ENCODE results near the gene L1TD1.
"Not testable (repeated sequence)": the region's sequence is repeated elsewhere in the genome, so short reads cannot be mapped to it uniquely, and the experiment has no call there.

The L1TD1 gene

GRCh38 chr1:62208087-62208486 lies 13.4 kb downstream of the L1TD1 start:
- DNase-seq: no peak

DNA sequence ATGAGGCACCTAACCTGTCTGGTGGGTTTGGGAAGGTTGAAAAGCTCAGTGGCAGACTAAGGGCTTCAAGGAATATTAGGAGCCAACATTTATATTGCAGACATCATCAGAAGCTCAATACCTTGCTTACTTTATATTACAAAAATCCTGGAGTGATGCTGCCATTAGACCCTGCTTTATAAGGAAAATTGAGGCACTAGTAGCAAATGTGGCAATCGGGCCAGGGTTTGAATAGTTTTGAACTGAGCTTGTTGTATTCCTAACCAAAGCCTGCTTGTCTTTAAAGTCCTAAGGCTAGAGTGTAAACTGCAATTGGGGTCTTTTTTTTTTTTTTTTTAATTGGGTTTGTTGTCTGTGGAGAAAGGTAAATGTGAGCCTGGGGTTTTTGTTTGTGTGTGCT lies 14.3 kb downstream of the L1TD1 start:
- no peak for DNase-seq

DNA sequence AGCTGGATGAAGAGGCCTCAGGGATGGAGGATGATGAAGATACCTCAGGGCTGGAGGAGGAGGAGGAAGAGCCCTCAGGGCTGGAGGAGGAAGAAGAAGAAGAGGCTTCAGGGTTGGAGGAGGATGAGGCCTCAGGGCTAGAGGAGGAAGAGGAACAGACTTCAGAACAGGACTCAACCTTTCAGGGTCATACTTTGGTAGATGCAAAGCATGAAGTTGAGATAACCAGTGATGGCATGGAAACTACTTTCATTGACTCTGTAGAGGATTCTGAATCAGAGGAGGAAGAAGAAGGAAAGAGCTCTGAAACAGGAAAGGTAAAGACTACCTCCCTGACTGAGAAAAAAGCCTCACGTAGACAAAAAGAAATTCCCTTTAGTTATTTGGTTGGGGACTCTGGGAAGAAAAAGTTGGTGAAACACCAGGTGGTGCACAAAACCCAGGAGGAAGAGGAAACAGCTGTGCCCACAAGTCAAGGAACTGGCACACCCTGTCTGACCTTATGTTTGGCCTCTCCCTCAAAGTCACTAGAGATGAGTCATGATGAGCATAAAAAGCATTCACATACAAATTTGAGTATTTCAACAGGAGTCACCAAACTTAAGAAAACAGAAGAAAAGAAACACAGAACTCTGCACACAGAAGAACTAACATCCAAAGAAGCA lies 15.4 kb downstream of the L1TD1 start:
- no peak for DNase-seq

- DNase-seq: no peak
Observed at GRCh38 chr1:62210960-62211359, 16.3 kb downstream of the L1TD1 start.

GRCh38 chr1:62212411-62212810 lies 17.8 kb downstream of the L1TD1 start:
- no peak for DNase-seq

GRCh38 chr1:62213075-62213914 lies 18.6 kb downstream of the L1TD1 start:
- no peak for DNase-seq

DNA sequence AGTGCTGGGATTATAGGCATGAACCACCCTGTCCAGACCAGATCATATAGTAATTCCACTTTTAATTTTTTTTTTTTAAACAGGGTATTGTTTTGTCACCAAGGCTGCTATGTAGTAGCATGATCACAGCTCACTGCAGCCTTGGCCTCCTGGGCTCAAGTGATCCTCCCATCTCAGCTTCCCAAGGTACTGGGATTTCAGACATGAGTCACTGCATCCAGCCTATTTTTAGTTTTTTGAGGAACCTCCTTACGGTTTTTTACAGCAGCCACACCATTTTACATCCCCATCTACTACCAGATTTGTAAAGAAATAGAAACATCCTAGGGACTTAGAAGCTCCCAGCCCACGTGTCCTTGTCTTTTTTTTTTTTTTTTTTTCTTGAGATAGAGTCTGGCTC lies 24.0 kb downstream of the L1TD1 start:
- DNase-seq: no peak

DNA sequence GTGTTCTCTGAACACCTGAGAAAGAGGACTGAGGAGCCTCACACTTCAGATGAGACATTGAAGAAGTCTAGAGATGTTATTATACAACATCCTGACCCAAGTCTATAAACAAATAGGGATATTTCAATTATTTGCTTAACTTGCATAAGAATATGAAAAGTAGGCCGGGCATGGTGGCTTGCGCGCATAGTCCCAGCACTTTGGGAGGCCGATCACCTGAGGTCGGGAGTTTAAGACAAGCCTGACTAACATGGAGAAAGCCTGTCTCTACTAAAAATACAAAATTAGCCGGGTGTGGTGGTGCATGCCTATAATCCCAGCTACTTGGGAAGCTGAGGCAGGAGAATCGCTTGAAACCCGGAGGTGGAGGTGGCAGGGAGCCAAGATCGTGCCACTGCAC lies 25.8 kb downstream of the L1TD1 start:
- DNase-seq: not testable (repeated sequence)

- DNase-seq: no peak
Observed at GRCh38 chr1:62221171-62221570, 26.5 kb downstream of the L1TD1 start.

- no peak for DNase-seq
Observed at GRCh38 chr1:62222321-62222720, 27.7 kb downstream of the L1TD1 start.

GRCh38 chr1:62224182-62224581 lies 29.5 kb downstream of the L1TD1 start:
- no peak for DNase-seq

- DNase-seq: no peak
Observed at GRCh38 chr1:62227496-62227895, 32.8 kb downstream of the L1TD1 start.

GRCh38 chr1:62228136-62228882 lies 33.7 kb downstream of the L1TD1 start:
- no peak for DNase-seq

- DNase-seq: no peak
Observed at GRCh38 chr1:62228883-62229187, 34.2 kb downstream of the L1TD1 start.

DNA sequence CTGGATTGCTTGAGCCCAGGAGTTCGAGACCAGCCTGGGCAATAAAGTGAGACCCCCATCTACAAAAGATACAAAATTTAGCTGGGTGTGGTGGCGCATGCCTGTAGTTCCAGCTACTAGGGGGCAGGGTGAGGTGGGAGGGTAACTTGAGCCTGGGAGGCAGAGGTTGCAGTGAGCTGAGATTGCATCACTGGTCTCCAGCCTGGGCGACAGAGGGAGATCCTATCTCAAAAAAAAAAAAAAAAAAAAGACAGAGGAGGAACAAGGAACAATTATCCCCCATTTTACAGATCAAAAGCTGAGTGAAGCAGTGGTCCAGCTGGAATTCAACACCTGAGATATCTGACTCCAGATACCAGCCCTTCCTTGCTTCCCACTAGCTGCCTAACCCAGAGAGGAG lies 34.8 kb downstream of the L1TD1 start:
- no peak for DNase-seq

DNA sequence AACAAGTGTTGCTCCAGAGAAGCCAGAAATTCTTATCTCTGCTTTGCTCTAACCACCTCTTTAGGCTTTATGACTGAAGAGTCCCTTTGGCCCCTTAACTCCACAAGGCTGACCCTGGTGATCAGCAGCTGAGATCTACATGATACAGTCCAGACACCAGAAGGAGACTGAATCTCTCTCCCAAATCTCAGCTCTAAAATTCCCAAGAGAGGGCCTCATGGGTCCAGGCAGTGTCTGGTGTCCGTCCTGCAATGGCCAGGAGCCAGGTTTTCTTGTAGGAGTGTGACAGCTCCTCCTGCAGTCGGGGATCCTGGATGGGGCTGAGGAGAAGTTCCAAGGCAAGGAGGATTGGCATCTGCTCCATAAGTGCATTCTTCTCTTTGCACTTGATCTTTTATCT lies 35.3 kb downstream of the L1TD1 start:
- DNase-seq: no peak

GRCh38 chr1:62230718-62231117 lies 36.1 kb downstream of the L1TD1 start:
- no peak for DNase-seq

DNA sequence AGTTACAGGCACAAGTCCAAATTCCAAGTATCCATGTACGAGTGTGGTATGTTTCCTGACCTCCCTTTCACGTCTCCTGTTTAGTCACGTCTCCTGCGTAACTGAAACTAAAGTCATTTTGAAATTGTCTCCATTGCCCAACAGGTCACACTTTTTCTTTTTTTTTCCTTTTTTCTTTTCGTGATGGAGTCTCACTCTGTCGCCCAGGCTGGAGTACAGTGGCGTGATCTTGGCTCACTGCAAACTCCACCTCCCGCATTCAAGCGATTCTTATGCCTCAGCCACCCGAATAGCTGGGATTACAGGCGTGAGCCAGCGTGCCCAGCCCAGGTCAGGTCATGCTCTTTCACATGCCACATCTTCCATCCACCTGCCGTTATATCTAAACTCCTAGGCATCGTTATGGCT lies 38.2 kb downstream of the L1TD1 start:
- no peak for DNase-seq

DNA sequence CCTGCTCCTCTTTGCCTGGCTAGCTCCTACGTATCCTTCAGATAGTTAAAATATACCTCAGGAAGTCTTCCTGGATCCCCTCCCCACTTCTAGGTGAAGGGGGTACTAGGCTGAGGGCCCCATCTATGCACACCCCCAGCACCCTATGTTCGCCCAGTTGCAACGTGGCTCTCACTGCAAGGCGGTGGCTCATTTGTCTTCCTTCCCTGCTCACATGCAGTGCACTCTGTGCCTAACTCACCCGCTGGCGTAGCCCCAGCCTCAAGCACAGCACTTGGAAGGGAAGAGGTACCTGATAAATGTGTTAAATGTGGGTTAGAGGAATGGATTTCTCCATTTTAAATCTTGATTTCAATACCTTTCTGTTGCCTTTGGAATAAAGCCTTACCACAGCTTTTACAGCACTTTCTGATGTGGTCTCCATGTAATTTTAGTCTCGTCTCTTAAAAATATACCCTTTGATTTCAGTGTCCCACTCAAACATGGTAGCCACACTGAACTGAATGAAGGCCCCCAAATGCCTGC lies 39.3 kb downstream of the L1TD1 start:
- DNase-seq: no peak

GRCh38 chr1:62234688-62235087 lies 40.0 kb downstream of the L1TD1 start:
- DNase-seq: no peak

GRCh38 chr1:62235576-62235975 lies 40.9 kb downstream of the L1TD1 start:
- no peak for DNase-seq

GRCh38 chr1:62237361-62237760 lies 42.7 kb downstream of the L1TD1 start:
- no peak for DNase-seq

DNA sequence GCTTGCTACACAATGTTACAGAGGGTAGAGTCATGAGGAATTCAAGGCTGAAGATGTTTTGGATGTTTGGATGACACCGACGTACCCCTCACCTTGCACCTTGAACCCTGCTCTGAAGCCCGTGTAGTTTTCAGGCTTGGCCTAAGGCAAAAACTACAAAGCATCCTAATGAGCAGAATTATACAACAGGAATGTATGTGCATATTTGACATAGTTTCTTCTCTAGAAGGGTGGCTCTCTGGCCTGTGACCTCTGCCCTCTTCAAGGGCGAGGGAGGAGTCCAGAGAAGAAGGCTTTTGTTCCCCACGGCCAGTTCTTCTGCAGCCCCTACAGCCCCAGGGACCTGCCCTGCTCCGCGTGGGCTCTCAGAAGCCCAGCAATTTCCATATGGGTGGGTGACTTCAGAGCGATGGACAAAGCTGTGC lies 43.3 kb downstream of the L1TD1 start:
- no peak for DNase-seq

GRCh38 chr1:62238507-62238906 lies 43.9 kb downstream of the L1TD1 start:
- no peak for DNase-seq
